Medulla oblongata (tissue), 1 donor: ENCODE data around the gene EIF4E.
"Not testable (repeated sequence)": the region's sequence is repeated elsewhere in the genome, so short reads cannot be mapped to it uniquely, and the experiment has no call there.

Source experiments
- DNase-seq: peaks from one replicate; pipeline ENCODE4 v3.0.0-alpha.2; 2015; ENCODE audit errors: extremely low spot score

EIF4E gene

DNA sequence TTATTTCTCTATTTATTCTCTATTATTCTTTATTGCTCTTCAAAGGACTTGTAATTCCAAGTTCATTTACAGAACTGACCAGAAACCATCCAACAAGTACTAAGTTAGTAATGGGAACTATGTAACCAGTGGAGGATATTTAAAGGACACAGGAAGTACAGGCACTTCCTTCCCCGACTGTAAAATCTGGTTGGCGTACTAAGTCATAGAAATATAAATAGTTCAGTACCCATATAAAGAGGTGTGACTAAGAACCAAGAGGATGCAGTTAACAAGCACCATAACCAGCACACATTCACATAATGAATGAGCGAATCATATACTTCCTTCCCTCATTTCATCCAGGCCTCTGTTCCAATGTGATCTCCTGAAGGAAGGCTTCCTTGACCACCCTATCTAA, 3.6 kb upstream of the EIF4E start:
- peak; percentile 42 for DNase-seq

DNA sequence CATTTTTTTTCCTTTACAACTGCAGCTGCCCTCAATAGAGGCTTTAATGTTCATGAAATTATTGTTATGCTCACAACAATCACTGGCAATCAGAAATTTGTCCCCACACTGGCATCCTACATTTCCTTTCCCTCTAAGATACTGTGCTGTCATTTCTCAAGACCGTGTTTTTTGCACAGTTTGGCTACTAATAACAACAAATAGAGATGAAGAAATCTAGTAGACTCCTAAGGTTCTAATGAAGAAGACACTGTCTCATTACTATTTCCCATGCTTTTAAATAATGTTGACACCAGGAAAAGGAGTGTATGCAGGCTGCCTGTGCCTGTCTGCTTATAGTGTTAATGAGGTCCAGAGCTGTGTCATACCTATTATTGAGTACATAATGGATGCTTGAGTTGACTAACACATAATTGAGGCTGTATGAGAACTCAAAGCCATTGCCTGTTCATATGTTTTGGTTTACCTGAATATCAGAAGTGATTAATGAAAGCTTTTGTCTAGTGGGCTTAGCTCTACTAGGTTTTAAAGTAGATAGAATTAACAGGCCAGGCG, 1.5 kb upstream of the EIF4E start:
- peak; percentile 8 for DNase-seq

DNA sequence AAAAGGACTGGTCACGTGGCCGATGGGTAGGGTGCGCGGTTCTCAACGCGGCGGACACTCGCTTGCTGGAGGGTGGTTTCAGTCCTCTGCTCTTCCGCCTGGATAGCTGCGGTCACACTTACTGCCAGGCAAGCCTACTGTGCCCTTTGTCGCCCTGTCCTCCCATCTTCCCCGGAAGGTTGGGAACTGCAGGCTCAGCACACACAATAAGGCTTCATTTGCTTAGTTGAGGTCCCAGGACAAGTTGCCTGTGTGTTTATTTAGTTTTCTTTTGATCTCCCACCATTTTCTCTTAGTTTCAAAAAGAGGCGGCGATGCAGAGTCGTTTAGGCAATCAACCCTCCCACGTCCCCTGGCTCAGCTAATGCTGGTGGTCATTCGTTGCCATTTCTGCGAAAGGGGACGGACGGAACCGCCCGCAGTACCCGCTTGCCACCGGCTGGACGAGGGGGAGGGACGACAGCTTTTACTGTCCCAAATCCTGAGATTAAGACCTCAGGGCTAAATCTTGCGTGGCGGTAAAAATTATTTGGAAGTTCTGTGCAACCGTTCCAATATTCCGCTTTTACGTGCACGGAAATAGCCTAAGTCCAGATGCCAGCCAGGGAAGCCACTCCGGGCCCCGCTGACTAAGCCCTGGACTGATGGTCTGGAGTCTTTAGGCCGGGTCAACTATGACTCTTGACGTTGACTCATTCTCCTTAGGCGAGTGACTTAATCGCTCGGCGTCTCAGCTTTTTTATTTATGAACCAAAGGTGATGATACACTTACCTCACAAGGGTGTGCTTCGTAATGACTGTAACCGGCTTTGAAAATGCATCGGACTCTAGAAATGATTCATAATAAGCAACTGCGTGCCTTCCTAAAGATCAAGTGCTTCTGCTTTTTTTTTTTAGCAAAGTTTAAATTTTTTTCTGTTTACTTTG, 671 bp upstream of the EIF4E start:
- DNase-seq, result no peak

DNA sequence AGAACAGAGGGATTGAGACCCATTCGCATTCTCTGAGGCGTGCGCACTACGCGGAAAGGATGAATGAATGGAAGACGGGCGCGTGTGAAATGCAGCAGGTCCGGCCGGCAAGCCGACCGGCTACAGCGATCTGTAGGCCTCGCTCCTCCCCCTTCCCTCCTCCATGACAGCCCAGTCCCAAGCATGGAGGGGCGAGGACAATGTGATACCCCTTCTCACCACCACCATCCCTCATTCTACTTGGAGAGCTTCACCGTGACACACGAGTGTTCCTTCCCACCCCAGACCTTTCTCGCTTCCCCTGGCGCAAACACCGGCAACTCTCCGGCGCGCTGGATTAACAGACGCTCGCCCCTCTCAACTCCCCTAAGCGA, 815 bp downstream of the EIF4E start:
- DNase-seq, result peak; percentile 83

DNA sequence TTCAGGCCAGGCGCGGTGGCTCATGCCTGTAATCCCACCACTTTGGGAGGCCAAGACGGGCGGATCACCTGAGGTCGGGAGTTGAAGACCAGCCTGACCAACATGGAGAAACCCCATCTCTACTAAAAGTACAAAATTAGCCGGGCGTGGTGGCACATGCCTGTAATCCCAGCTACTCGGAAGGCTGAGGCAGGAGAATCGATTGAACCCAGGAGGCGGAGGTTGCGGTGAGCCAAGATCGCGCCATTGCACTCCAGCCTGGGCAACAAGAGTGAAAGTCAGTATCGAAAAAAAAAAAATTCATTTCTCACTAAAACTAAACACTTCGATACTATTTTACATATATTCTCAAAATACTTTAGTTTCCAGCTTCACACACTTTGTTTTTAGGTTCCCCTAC, 2.7 kb downstream of the EIF4E start:
- not testable (repeated sequence) for DNase-seq

DNA sequence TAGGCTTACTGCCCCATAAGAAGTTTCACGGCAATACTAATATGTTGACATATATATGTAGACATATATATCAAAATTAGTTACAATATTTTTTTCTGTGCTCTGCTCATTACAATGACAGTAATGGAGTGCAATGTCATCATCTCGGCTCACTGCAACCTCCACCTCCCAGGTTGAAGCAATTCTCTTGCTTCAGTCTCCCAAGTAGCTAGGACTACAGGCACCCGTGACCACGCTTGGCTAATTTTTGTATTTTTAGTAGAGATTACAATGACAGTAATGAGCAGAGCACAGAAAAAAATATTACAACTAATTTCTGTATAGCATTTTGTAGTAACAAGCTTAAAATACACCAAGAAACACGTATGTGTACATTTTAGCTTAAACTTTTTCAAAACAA, 7.6 kb downstream of the EIF4E start:
- DNase-seq, result no peak

DNA sequence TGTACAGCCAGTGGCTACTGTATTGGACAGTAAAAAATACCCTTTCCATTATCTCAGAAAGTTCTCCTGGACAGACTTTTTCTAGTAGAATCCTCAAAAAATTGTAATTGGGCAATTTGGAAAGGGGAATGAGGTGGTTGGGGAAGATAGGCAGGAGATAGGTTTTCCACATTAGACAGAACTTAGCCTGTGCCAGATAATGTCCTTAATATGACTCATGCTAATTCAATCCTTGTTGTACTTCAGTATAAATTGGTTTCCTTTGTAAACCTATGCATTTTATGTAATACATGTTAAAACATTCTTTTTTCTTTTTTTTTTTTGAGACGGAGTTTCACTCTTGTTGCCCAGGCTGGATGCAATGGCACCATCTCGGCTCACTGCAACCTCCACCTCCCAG, 8.9 kb downstream of the EIF4E start:
- DNase-seq, result no peak

DNA sequence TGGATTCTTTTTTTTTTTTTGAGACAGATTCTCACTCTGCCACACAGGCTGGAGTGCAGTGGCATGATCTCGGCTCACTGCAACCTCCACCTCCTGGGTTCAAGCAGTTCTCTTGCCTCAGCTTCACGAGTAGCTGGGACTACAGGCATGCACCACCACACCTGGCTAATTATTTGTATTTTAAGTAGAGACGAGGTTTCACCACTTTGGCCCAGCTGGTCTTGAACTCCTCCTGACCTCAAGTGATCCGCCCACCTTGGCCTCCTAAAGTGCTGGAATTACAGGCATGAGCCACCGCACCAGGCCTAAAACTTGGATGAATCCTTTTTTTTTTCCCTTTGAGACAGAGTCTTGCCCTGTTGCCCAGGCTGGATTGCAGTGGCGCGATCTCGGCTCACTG, 18.2 kb downstream of the EIF4E start:
- not testable (repeated sequence) for DNase-seq

DNA sequence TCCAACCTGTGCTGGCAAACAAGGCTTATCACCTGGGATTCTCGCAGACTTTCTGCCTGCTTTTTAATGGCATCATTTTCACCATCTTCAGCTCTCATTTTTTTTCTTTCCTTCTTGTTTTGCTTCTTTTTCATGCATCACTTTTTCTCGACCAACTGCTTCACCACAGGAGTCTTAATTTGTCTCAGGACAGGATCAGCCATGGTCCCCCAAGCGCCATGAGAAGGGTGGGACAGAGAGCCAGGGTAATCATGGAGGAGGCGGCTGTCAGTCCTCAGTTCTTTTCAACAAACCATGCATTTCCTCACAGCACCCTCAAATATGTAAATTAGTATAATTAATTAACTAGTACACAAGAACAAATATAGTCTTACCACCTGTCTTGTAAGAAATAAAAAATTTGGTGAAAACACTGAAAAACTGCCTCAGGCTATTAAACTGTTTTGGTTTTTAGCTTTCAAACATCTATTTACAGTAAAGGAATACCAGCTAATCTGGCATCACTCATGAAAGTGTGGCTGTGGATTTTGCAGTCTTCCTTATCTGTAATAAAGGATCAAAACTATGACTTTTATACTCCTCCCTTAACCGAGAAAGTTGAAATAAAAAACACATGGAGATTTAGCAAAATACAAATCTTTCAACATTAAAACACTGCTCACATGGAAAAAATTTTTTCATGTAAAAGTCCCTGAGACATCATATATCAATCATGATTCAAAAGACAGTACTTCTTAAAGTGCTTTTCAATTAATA, 19.1 kb downstream of the EIF4E start:
- no peak for DNase-seq

DNA sequence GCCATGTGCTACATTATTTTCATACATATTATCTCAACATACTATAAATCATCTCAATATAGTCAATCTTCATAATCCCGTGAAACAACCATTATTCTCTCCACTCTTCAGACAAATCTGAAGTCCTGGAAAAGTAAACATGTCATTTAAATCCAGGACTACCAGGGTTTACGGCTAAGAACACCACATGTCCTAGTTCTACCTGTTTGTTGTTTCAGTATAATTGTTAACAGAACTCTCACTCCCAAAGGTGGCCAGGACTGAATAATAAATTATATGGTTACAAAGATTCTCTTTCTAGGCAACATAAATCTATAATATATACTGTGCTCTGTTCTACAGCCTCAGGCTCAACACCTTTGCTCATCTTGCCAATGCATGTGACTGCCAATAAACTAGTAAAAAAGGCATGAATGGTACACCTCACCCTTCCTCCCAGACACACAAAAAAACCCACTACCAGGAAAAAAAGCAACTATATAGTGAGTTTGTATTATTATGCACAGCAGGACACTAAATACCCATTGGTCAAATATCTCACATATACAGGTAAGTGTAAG, 20.1 kb downstream of the EIF4E start:
- no peak for DNase-seq

DNA sequence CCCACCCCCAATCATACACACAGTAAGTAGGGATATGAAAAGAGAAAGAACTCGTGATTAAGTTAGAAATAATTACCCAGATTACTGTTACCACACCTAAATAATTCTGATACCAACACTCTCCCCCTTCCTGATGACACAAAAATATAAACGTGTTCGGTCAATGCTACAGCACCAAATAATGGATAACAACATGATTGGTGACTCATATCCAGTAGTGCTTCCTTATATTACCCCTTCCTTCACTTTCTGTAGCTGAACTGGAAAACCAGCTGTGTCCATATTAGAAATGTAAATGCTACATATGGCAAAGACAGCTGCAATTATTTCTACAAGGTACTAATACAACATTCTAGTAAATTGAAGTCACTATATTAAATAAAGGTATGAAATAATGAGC, 20.8 kb downstream of the EIF4E start:
- no peak for DNase-seq

DNA sequence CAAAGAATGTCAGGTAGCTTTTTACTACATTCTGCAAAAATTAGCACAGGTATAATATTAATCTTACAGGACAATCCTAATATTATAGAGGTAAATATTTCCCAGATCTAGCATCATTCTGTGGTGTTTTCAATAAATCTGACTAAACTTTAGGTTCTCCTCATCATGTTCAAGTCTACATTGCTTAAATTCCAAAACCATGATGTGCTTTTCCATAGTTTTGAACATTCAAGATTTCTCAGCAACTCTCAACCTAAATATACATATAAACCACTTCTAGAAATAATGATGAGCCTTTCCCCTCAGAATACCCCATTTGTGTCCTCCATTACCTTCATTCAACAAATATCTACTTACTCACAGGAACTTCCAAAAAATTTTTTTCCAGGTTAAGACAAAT, 23.1 kb downstream of the EIF4E start:
- no peak for DNase-seq

DNA sequence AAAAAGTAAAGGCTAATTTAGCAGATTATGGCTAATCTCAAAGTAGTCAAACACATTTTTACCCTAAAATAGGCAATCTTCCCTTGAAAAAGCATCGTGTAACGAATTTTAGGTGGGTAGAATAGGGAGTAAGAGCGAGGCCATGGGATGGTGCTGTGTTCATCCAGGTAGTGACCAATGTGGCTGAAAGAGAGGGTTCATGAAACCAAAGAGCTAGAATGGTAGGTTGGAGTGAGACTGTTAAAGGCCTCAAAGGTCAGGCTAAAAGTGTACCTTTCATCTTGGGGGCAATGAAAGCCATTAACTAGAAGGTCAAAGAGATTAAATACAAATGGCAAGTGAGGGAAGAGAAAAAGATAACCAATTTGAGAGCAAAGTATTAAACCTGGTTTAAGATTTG, 23.6 kb downstream of the EIF4E start:
- DNase-seq, result no peak

DNA sequence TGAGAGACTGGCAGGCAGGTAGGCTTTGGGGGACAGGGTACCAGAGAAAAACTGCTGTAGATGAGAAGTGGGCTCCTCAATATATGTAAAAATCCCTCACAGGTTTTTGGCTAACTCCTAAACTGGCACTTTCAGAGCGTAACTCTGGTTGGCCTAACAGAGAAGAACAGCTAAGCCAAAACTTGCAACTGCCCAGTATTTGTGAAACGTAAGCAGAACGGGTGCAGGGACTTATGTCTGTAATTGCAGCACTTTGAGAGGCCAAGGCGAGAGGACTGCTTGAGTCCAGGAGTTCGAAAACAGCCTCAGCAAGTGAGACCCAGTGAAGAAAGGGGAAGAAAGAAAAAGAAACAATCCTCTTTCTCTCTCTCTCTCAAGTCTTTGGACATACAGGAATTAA, 25.0 kb downstream of the EIF4E start:
- DNase-seq, result no peak

DNA sequence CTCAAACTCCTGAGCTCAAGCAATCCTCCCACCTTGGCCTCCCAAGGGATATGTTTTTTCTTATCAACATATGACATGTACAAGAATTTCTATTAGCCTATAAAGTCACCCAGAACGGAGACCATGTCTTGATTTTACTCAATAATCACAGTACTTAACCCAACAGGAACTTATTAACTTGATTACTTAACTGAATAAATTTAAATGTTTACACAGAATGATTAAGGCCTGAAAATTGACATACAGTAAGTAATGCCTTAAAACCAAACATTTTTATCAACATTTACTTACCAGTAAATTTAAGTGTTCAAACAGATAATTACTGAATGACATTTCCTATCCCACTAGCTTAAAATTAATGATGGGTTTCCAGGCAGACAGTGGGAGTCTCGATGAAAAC, 25.4 kb downstream of the EIF4E start:
- DNase-seq, result no peak

DNA sequence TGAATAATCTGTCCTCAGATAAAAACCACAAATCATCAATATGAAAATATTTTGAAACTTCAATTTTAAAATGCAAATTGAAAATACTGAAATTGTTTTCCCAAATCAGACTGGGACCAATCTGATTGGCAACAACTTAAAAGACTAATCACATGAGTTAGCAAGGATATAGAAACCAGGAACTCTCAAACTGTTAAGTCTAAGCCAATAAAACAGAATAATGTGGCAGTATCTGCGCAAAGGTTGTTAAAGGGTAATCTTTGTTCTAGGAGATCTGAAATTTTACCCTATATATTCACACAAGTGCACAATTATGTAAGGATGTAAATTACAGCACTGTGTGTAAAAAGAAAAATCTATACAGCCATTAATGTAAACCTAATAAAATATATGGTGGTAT, 29.7 kb downstream of the EIF4E start:
- no peak for DNase-seq

DNA sequence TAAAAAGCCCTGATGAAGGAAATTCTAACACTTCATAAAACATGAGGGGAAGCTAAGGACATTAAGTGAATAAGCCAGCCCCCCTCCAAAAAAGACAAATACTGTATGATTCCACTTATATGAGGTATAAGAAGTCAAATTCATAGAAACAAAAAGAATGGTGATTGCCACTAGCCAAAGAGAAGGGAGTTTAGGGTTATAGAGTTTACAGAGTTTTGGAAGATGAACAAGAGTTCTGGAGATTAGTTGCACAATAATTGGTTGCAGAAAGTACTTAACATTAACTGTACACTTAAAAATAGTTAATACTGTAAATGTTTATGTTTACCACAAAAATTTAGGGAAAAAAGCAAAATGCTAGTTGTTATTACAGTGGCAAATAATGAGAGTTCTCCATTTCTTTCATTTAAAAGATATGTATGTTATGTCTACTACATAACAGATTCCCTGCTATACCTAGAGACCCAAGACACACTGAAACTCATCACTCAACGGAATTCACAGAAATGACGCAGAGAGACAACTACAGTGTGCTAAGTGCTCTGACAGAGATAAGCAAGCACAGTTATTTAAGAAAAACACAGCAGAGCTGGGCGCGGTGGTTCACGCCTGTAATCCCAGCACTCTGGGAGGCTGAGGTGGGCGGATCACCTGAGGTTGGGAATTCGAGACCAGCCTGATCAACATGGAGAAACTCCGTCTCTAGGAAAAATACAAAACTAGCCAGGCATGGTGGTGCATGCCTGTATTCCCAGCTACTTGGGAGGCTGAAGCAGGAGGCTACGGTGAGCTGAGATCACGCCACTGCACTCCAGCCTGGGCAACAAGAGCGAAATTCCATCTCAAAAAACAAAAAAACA, 37.2 kb downstream of the EIF4E start:
- no peak for DNase-seq

DNA sequence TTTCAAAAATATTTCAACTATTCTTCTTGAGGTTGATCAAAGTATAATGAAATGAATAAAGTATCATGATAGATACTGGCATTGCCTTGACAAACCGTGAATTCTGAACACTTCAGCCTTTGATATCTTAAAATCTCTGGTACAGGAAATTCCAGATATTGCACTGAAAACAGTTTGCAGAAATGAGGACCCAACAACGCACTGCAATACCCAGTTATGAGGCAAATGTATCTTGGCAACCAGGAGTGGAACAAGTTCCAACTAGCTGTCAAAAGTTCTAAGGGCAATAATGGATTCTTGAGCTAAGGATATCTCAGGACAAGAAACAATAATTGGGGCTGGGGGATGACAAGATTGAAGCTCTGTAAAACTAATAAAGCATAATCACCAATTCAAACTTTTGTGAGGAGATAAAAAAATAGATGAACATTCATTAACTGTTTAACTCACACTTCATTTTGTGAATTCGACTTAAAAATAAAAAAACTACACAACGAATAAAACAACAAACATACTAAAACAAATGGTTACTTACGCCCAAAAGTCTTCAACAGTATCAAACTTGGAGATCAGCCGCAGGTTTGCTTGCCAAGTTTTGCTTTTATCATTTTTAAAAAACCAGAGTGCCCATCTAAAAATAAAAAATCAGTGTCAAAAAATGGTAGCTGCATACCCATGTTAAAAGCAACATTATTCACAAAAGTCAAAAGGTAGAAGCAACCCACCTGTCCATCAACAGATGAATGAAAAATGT, 38.1 kb downstream of the EIF4E start:
- no peak for DNase-seq

DNA sequence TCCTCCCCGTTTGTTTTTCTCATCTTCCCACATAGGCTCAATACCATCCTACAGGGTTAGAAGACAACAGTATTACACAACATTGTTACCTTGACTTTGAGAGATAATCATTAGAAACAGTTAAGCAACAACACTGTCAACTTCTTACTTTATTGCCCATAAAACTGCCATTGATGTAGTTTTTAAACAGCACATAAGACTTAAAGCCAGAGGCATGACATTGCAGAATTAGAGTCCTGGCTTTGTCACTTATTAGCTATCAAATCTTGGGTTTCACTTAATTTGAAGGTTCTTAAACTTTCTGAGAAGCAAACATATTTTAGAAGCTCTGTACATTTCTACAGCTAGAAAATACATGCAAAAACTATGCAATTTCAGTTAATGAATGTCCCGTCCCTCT, 41.8 kb downstream of the EIF4E start:
- DNase-seq, result no peak

DNA sequence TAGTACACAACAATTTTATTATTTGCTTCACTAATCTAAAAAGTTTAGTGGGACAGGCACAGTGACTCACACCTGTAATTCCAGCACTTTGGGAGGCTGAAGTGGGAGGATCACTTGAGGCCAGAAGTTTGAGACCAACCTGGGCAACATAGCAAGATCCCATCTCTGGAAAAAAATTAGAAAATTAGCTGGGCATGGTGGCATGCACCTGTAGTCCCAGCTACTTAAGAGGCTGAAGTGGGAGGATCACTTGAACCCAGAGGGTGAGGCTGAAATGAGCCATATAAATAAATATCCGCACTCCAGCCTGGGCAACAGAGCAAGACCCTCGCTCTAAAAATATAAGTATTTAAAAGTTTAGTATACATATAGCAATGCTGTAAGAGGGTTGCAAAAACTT, 42.6 kb downstream of the EIF4E start:
- DNase-seq, result not testable (repeated sequence)

DNA sequence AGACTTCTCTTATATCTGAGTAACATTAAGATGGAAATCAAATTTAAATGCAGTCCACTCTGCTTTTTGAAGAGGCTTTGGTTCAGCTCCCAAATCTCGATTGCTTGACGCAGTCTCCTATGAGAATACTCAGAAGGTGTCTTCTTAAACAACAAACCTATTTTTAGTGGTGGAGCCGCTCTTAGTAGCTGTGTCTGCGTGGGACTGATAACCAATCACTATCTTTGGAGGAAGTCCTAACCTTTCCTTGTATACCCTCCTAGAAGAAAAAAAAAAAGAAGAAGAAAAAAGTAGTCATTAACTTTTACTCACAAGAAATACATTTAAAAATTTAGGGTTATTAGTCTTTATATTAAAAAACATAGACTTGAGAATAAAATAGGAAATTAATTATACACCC, 48.0 kb downstream of the EIF4E start:
- DNase-seq, result not testable (repeated sequence)
